Right kidney (tissue), 9 donors: ENCODE data around the gene TMEM260.
A peak's percentile ranks its signal among the peaks of the same experiment; 100 is the strongest.

Source experiments
- DNase-seq: peaks from one replicate; pipeline ENCODE4 v3.0.0-alpha.2; 2016
- long read RNA-seq, 8 donors: transcript quantifications; one replicate each; lab custom pipeline, GENCODE V29; 2026

Gene TMEM260
- long read RNA-seq, donor 1, full-length matches to known transcripts: 3 of 3 reads
- long read RNA-seq, donor 1, partial matches to known transcripts: 0 of 3 reads
- long read RNA-seq, donor 1, other reads (novel, unspliced or antisense): 0 of 3 reads
- long read RNA-seq, donor 2: 0 reads
- long read RNA-seq, donor 3, full-length matches to known transcripts: 5 of 5 reads
- long read RNA-seq, donor 3, partial matches to known transcripts: 0 of 5 reads
- long read RNA-seq, donor 3, other reads (novel, unspliced or antisense): 0 of 5 reads
- long read RNA-seq, donor 4, full-length matches to known transcripts: 3 of 3 reads
- long read RNA-seq, donor 4, partial matches to known transcripts: 0 of 3 reads
- long read RNA-seq, donor 4, other reads (novel, unspliced or antisense): 0 of 3 reads
- long read RNA-seq, donor 5, full-length matches to known transcripts: 9 of 9 reads
- long read RNA-seq, donor 5, partial matches to known transcripts: 0 of 9 reads
- long read RNA-seq, donor 5, other reads (novel, unspliced or antisense): 0 of 9 reads
- long read RNA-seq, donor 6, full-length matches to known transcripts: 4 of 4 reads
- long read RNA-seq, donor 6, partial matches to known transcripts: 0 of 4 reads
- long read RNA-seq, donor 6, other reads (novel, unspliced or antisense): 0 of 4 reads
- long read RNA-seq, donor 7: 0 reads
- long read RNA-seq, donor 8, full-length matches to known transcripts: 2 of 2 reads
- long read RNA-seq, donor 8, partial matches to known transcripts: 0 of 2 reads
- long read RNA-seq, donor 8, other reads (novel, unspliced or antisense): 0 of 2 reads

- peak; percentile 99 for DNase-seq
Observed at GRCh38 chr14:56579345-56580220, at the start of gene TMEM260. Gene TMEM260 (plus strand): TSS chr14:56579798. CDS start chr14:56579915, 117 bp downstream.

DNA sequence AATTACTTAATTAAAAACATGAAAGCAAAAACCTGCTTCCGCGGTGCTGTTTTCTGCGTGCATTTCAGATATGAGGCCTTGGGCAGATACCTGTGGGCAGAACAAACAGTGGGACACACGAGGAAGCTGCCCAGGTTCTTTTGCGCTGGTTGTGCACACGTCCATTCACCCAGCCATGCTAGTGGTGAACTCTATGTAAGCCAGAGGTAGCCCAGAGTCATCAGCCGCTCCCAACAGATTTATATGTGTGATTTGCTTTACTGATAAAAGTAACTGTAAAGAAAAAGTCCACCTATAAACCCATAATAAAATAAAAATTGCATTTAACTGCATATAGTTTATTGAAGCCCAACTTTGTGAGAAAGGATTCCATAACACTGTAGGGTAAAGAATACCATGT is 47.1 kb upstream of the TMEM260 start:
- DNase-seq: no peak

- no peak for DNase-seq
Observed at GRCh38 chr14:56534656-56535055, 44.9 kb upstream of the TMEM260 start.

GRCh38 chr14:56539862-56540261 is 39.7 kb upstream of the TMEM260 start:
- no peak for DNase-seq

DNA sequence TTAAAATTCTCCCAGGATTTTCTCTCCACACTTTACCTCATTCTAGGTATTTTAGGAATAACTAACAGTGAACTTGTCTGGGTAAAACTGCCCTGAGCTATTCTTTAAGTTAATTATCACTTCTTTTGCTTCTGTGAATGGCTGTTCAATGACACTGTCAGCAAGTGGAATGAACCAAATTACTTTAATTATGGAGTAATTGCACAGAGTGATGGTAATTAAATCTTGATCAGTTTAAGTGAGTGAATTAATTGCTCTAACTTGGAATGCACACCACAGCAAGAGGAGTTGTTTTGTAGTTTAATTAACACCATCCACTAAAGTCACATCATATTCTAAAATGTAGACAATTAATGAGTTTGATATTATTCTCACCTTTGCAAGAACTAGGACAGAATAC is 36.2 kb upstream of the TMEM260 start:
- no peak for DNase-seq

- no peak for DNase-seq
Observed at GRCh38 chr14:56549721-56550120, 29.9 kb upstream of the TMEM260 start.

GRCh38 chr14:56552615-56553014 is 27.0 kb upstream of the TMEM260 start:
- DNase-seq: no peak

- no peak for DNase-seq
Observed at GRCh38 chr14:56554301-56554700, 25.3 kb upstream of the TMEM260 start.

DNA sequence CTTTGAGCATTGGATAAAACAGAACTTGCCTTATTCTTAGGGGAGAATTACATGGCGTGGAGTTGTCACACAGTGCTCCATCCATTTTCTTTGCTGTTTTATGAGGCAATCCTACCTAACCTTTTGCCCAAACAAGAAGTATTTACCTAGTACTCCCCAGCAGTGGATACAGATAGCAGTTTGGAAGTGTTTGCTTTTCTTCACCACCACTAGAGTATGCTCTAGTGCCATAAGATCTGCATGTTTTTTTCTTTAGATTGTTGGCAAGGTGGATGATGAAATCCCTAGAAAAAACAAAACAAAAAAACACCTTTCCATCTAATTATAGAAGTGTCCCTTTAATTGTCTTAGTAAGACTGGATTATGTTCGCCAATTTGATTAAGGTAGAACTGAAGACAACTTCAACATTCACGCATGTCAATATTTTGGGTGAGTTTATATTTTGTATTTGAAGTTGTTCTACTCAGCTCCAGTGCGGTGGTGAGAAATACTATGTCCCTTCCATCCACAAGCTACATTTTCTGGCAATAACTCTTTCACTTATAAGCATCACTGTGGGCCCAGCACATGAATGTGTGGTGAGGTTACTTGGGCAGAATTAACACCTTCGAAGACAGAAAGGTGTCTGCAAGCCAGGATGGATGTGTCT is 23.6 kb upstream of the TMEM260 start:
- no peak for DNase-seq

DNA sequence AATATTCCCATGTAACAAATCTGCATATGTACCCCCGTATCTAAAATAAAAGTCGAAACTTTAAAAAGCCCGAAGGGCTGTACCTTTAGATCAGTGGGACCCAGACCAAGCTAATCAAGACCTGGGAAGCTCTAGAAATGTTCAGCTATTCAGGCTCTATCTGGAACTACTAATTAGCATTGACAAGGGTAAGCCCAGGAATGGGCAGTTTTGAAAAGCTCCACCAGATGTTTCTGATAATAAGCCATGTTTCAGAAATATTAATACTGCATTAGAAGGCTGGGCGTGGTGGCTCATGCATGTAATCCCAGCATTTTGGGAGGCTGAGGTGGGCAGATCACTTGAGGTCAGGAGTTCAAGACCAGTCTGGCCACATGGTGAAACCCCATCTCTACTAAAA is 20.4 kb upstream of the TMEM260 start:
- no peak for DNase-seq

- no peak for DNase-seq
Observed at GRCh38 chr14:56561606-56562005, 18.0 kb upstream of the TMEM260 start.

- DNase-seq: no peak
Observed at GRCh38 chr14:56562883-56563282, 16.7 kb upstream of the TMEM260 start.

- no peak for DNase-seq
Observed at GRCh38 chr14:56569174-56569573, 10.4 kb upstream of the TMEM260 start.

- DNase-seq: no peak
Observed at GRCh38 chr14:56570295-56570694, 9.3 kb upstream of the TMEM260 start.

DNA sequence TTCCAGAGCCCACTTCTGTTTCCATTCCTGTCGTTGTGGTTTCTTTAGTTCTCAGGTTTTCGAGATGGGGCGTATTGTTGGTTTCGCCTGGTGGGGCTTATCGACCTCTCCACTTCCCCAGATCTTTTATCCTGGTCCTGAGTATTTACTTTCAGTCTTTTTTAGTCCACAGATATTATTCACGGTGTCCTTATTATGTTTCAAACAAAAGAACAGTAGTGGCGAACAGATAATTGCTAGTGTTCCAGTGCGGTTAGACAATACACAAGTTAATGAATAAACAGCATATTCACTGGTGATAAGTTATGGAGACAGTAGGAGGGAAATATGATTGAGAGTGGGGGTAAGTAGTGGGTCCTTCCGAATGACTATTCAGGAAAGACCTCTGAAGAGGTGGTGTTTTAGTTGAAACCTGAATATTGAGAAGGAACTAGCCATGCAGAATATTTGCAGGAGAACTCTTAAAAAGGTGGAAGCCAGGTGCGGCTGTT is 668 bp downstream of the TMEM260 start:
- no peak for DNase-seq

DNA sequence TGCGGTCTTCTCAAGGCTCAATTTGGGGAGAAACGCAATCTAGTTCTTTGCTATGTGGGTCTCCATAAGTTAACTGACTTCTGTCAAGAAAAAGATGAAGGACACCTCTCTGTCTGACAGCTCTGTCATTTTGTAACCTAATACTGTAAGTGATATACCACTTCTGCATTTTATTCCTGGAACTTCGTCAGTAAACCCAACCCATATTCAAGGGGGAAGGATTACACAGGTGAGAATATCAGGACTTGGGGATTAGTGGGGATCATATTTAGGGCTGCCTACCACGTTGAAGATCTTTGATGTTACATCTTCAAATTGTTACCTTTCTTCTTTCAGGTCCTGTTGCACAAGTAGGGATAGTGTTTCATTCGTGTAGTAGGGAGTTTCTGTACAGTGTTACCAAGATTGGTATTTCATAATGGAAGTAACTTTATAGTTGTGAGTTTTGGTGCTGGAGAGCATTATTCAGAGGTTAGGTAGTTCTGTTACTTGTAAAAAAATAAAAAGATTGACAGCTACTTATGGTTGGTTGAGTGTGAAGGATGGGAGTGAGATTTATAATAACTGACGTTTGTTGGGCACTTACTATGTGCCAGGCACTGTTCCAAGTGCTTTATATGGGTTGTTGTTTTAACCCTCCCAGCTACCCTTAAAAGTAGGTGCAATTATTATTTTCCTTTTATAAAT is 1.6 kb downstream of the TMEM260 start:
- no peak for DNase-seq

- no peak for DNase-seq
Observed at GRCh38 chr14:56585461-56586084, 6.0 kb downstream of the TMEM260 start.

GRCh38 chr14:56587701-56588100 is 8.1 kb downstream of the TMEM260 start:
- DNase-seq: no peak

- no peak for DNase-seq
Observed at GRCh38 chr14:56590535-56590960, 10.9 kb downstream of the TMEM260 start.

DNA sequence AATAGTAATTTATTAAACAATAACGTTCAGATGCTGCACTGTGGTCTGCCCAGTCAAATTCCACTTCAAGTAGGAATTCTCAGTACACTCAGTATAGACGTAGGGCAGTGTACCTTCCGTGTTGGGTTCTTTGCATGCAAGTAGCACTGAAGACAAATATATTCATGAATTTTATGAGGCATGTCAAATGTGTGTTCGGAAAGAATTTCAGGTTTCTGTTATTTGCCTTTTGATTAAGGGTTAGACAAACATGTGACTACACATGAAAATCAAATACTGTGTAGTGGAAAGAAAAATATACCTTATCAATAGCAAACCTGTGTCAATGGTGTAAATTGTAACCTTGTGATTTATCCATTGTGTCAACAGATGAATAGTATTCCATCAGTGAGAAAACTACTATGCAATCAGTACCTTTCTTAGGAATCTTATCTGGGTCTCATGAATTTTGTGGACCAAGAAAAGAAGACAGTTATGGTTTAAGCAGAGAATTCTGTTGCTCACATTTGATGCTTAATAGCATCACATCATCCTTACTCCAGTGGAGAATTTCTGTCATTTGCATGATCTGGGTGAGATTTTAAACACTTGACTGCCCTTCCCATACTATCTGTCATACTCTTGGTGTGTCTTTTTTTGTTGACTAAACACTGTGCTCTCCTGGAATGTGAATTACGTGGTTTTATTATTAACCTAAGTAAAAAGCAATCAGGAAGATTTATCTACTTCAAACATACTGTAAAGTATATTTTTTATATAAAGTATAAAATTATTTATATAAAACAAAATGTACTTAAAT is 13.3 kb downstream of the TMEM260 start:
- DNase-seq: no peak
